ENCODE measurements around the gene FRG2B. TPM values are rescaled to one million over a fixed set of nuclear protein-coding genes. Genes with fewer than 3 reads are reported as not detected.
"Not testable (repeated sequence)": the region's sequence is repeated elsewhere in the genome, so short reads cannot be mapped to it uniquely, and the experiment has no call there.

Gene FRG2B
- total RNA-seq, 1 donor from 2014 or later = not detected

DNA sequence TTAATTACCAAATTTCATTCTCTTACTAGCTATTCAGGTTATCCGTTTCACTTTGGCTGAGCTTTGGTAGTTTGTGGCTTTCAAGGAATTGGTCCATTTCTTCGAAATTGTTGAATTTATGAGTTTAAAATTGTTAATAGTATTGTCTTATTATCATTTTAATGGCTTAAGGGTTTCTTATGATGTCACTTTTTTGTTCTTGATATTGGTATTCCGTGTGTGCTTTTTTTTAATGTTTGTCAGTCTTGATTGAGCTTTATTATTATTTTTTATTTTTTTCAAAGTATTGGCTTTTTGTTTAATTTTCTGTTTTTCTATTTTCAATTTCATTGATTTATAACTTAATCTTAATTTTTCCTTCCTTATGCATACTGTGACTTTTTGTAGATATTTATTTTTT is 25.9 kb downstream of the FRG2B start:
- no peak for DNase-seq (ENCODE audit: low read depth)

DNA sequence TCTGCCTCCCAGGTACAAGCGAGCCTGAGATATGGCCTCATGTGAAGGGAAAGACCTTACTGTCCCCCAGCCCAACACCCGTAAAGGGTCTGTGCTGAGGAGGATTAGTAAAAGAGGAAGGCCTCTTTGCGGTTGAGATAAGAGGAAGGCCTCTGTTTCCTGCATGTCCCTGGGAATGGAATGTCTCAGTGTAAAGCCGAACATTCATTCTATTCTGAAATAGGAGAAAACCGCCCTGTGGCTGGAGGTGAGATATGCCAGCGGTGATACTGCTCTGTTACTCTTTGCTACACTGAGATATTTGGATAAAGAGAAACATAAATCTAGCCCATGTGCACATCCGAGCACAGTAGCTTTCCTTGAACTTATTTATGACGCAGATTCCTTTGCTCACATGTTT is 26.7 kb downstream of the FRG2B start:
- not testable (repeated sequence) for DNase-seq (ENCODE audit: low read depth)

GRCh38 chr10:133592716-133593115 is 33.9 kb downstream of the FRG2B start:
- DNase-seq (ENCODE audit: low read depth) = no peak

GRCh38 chr10:133590970-133591359 is 35.6 kb downstream of the FRG2B start:
- no peak for DNase-seq (ENCODE audit: low read depth)

DNA sequence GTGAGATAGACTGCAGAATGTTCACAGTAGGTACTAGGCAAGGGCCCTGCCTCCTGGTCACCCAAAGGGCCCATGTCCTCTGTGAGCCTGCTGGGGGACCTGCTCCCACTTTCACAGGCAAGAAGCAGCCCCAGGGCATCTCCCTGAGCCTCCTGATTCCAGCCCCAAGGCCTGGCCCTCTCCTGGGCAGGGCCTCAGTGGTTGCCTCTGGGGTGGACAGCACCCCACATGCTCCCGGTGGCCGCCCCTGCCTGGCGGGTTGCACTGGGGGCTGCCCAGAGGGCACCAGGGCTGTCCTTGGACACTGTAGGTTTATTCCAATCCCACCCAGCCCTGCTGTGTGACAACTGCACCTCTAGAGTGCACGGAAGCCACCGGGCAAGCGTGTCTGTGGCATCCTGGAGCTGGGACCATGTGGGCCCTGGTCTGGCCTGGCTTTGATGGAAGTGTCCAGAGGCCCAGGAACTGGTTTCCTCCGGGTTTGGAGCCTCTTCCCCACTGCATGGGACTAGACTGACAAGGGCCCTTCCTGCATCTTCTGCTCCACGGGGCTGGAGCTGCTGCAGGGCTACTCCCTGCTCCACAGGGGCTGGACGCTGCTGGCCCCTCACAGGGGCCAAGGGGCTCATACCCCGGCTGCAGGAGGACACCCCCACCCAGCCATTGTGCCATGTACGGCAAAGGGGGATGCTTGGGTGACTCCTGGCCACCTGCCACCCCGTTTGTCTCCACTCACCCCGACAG is 36.2 kb downstream of the FRG2B start:
- DNase-seq (ENCODE audit: low read depth) = no peak

GRCh38 chr10:133577037-133577436 is 49.6 kb downstream of the FRG2B start:
- DNase-seq (ENCODE audit: low read depth) = not testable (repeated sequence)

Other genes with a start within 250 kb of the FRG2B start
- gene PAOX, start 247.5 kb downstream of the FRG2B start, total RNA-seq = 4.2 and 5.9 TPM in 2 replicates
- 24.8 and 27.2 TPM in 2 replicates for gene MTG1, start 232.6 kb downstream of the FRG2B start, total RNA-seq
- 0.05 and 0.08 TPM in 2 replicates for gene SPRN, start 202.2 kb downstream of the FRG2B start, total RNA-seq
- gene SCART1, start 172.8 kb downstream of the FRG2B start, total RNA-seq = 0.83 and 1.4 TPM in 2 replicates
- 0.45 and 1.1 TPM in 2 replicates for gene CYP2E1, start 99.4 kb downstream of the FRG2B start, total RNA-seq
- not detected in 2 replicates for gene SYCE1, start 61.2 kb downstream of the FRG2B start, total RNA-seq